ENCODE results near the gene AGO3. TPM values are rescaled to one million over a fixed set of nuclear protein-coding genes. Genes with fewer than 3 reads are reported as not detected.

AGO3 gene
- total RNA-seq, 4 donors from 2014 or later, result 21.2 to 47.8 (median 36.0) TPM

- no peak for TF ChIP-seq CTCF (IDR thresholded peaks at IDR 0.05)
- TF ChIP-seq POLR2A (IDR thresholded peaks at IDR 0.05), result no peak
- Histone ChIP-seq H3K4me3 (no peak overlapping the region), H3K36me3 (no peaks in the 10 kb centered on the region), H3K27ac (no peak overlapping the region), H3K27me3 (no peaks in the 10 kb centered on the region), H3K9me3 (no peaks in the 10 kb centered on the region), H3K4me1 (peaks cover 8 to 11% of the 10 kb centered on the region in 2 donors)
- DNase-seq, result no peak
- intact Hi-C loops (cut with DNase I; ENCODE audit: low total_unique reads), result no loop called here
Observed at GRCh38 chr1:36085126-36085525, 154.2 kb downstream of the AGO3 start.

GRCh38 chr1:36085686-36086526 is 155.0 kb downstream of the AGO3 start:
- no peak for DNase-seq
- Histone ChIP-seq H3K4me1 (peaks cover 8 to 11% of the 10 kb centered on the region in 2 donors), H3K9me3 (no peaks in the 10 kb centered on the region), H3K27me3 (no peaks in the 10 kb centered on the region), H3K4me3 (no peak overlapping the region), H3K27ac (no peak overlapping the region), H3K36me3 (no peaks in the 10 kb centered on the region)
- TF ChIP-seq POLR2A (IDR thresholded peaks at IDR 0.05) (no peak), CTCF (IDR thresholded peaks at IDR 0.05) (no peak)
- intact Hi-C loops (cut with DNase I; ENCODE audit: low total_unique reads), result no loop called here

- no peak for TF ChIP-seq CTCF (IDR thresholded peaks at IDR 0.05)
- TF ChIP-seq POLR2A (IDR thresholded peaks at IDR 0.05), result no peak
- DNase-seq, result no peak
- Histone ChIP-seq H3K4me1 (peaks cover 8 to 11% of the 10 kb centered on the region in 2 donors), H3K36me3 (no peaks in the 10 kb centered on the region), H3K27me3 (no peaks in the 10 kb centered on the region), H3K4me3 (no peak overlapping the region), H3K27ac (no peak overlapping the region), H3K9me3 (no peaks in the 10 kb centered on the region)
- intact Hi-C loops (cut with DNase I; ENCODE audit: low total_unique reads), result no loop called here
Observed at GRCh38 chr1:36086529-36087232, 155.8 kb downstream of the AGO3 start.

- Histone ChIP-seq H3K4me1 (peaks cover 8 to 11% of the 10 kb centered on the region in 2 donors), H3K27me3 (no peaks in the 10 kb centered on the region), H3K36me3 (no peaks in the 10 kb centered on the region), H3K27ac (no peak overlapping the region), H3K9me3 (no peaks in the 10 kb centered on the region), H3K4me3 (no peak overlapping the region)
- TF ChIP-seq CTCF (IDR thresholded peaks at IDR 0.05), result no peak
- no peak for TF ChIP-seq POLR2A (IDR thresholded peaks at IDR 0.05)
- intact Hi-C loops (cut with DNase I; ENCODE audit: low total_unique reads), result no loop called here
- no peak for DNase-seq
Observed at GRCh38 chr1:36087233-36088123, 156.6 kb downstream of the AGO3 start.

All from uterus (tissue), 4 donors.